Measurements from ENCODE around the gene PLA2G6. TPM values are rescaled to one million over a fixed set of nuclear protein-coding genes. Genes with fewer than 3 reads are reported as not detected.
A peak's percentile ranks its signal among the peaks of the same experiment; 100 is the strongest.

PLA2G6 gene
- total RNA-seq, 2 experiments from 2014 or later, result 33.9 to 83.9 TPM

GRCh38 chr22:38223289-38223960, 41.8 kb upstream of the PLA2G6 start:
- H3K36me3 ChIP-seq (ENCODE audit: insufficient read depth, low read length), result peaks cover 11% of the 10 kb centered on the region; the same call in 1 of the 2 replicates
- intact Hi-C loops (cut with micrococcal nuclease; ENCODE audit: unreplicated experiment), result loop anchor here (1.0 kb wide), 1 partner anchor 130 kb away; no protein-coding TSS in a partner anchor
- BruUV-seq (replicated peaks), result TSS peak; percentile 29
- H3K9me3 ChIP-seq (ENCODE audit: low read length), result no peaks in the 10 kb centered on the region
- no peak overlapping the region for H3K4me3 ChIP-seq (ENCODE audit: low read depth, low read length, poor library complexity, severe bottlenecking)
- H2AFZ ChIP-seq (ENCODE audit: low read length), result no peak overlapping the region
- peak; percentile 72 for TF ChIP-seq CTCF (conservative IDR thresholded peaks at IDR 0.05; ENCODE audit: low read length)
- TF ChIP-seq EZH2phosphoT487 (IDR thresholded peaks at IDR 0.05; ENCODE audit: borderline replicate concordance, low read depth, low read length), result no peak
- no peaks in the 10 kb centered on the region for H3K79me2 ChIP-seq (ENCODE audit: insufficient read depth, low read depth, low read length)
- DNase-seq (ENCODE audit: low spot score), result peak; percentile 65
- H3K9me2 ChIP-seq (ENCODE audit: insufficient read depth, low read length), result no peaks in the 10 kb centered on the region
- H3K4me1 ChIP-seq (ENCODE audit: insufficient read depth, low read length, poor library complexity, severe bottlenecking), result peaks cover 13% of the 10 kb centered on the region
- POLR2A ChIA-PET, result no interaction called here
- no peaks in the 10 kb centered on the region for H4K20me1 ChIP-seq (ENCODE audit: insufficient read depth, low read length)
- H3K27ac ChIP-seq (ENCODE audit: low read depth, low read length, poor library complexity, severe bottlenecking), result no peak overlapping the region
- 0 out of 2 replicates have a peak overlapping the region, but pooled peaks have one; percentile 1 for H3K4me2 ChIP-seq (ENCODE audit: low read length)
- CTCF ChIA-PET (ENCODE audit: unreplicated experiment), result interaction anchor here (0.6 kb wide), 1 partner anchor 209 kb away, joined by 3 read pairs; no protein-coding TSS in a partner anchor

DNA sequence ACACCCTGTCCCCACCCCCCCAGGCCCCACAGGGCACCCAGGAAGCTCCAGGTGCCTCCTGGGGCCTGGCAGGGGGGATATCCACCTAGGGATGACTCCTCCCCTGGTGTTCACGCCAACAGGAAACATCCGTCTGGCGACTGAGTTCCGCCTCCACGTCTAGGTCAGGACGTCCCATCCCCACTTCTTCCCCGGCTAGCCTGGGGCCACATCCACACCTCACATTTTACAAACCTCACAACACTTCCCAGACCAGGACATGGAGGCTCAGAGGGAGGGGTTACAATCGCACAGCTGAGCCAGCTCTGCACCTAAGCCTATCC, 41.1 kb upstream of the PLA2G6 start:
- intact Hi-C loops (cut with micrococcal nuclease; ENCODE audit: unreplicated experiment), result loop anchor here (1.0 kb wide), 1 partner anchor 131 kb away; no protein-coding TSS in a partner anchor
- Histone ChIP-seq H3K9me2 (ENCODE audit: insufficient read depth, low read length) (no peaks in the 10 kb centered on the region), H3K36me3 (ENCODE audit: insufficient read depth, low read length) (peaks cover 10% of the 10 kb centered on the region; the same call in 1 of the 2 replicates), H3K4me3 (ENCODE audit: low read depth, low read length, poor library complexity, severe bottlenecking) (no peak overlapping the region), H3K79me2 (ENCODE audit: insufficient read depth, low read depth, low read length) (no peaks in the 10 kb centered on the region), H3K27ac (ENCODE audit: low read depth, low read length, poor library complexity, severe bottlenecking) (no peak overlapping the region), H2AFZ (ENCODE audit: low read length) (no peak overlapping the region), H3K4me1 (ENCODE audit: insufficient read depth, low read length, poor library complexity, severe bottlenecking) (peaks cover 12% of the 10 kb centered on the region), H3K9me3 (ENCODE audit: low read length) (no peaks in the 10 kb centered on the region), H3K4me2 (ENCODE audit: low read length) (no peak overlapping the region), H4K20me1 (ENCODE audit: insufficient read depth, low read length) (no peaks in the 10 kb centered on the region)
- DNase-seq (ENCODE audit: low spot score), result no peak
- POLR2A ChIA-PET, result interaction anchor here (0.5 kb wide), 1 partner anchor 33 kb away, joined by 3 read pairs; no protein-coding TSS in a partner anchor
- TF ChIP-seq EZH2phosphoT487 (IDR thresholded peaks at IDR 0.05; ENCODE audit: borderline replicate concordance, low read depth, low read length) (no peak), CTCF (conservative IDR thresholded peaks at IDR 0.05; ENCODE audit: low read length) (no peak)
- CTCF ChIA-PET (ENCODE audit: unreplicated experiment), result interaction anchor here (0.6 kb wide), 1 partner anchor 209 kb away, joined by 3 read pairs; no protein-coding TSS in a partner anchor
- BruUV-seq (replicated peaks), result no TSS peak

All from OCI-LY7 (cell line).